Right lobe of liver (tissue), 6 donors: ENCODE results near the gene ST14. TPM values are rescaled to one million over a fixed set of nuclear protein-coding genes. Genes with fewer than 3 reads are reported as not detected.

Experiments
- ATAC-seq, 4 donors: fragments of 200-7000 bp; cut with Tn5 transposase; one replicate each; pipeline ENCODE4 v1.9.1; 2020; ENCODE audit warnings: mild to moderate bottlenecking in 4 of 4, moderate library complexity in 4 of 4
- DNase-seq, 3 donors: peaks; one replicate each; pipeline ENCODE4 v3.0.0-alpha.2; 2020
- H3K27ac ChIP-seq, 3 donors: fragments of 200-600 bp; one replicate each; pipeline ENCODE4 v1.8.0; 2022
- H3K27me3 ChIP-seq, 2 donors: fragments of 200-600 bp; one replicate each; pipeline ENCODE4 v1.8.0; 2022
- H3K36me3 ChIP-seq, 4 donors: fragments of 200-600 bp; sonication (generic) in 1 of 4; one replicate each; pipeline versions ENCODE4 v1.5.1 to v1.8.0; 2017 to 2022; ENCODE audit warnings: control low read depth in 1 of 4
- H3K4me1 ChIP-seq, 4 donors: fragments of 200-600 bp; sonication (generic) in 1 of 4; one replicate each; pipeline versions ENCODE4 v1.5.1 to v1.8.0; 2017 to 2022; ENCODE audit warnings: control low read depth in 1 of 4
- H3K4me3 ChIP-seq, 3 donors: fragments of 200-600 bp; one replicate each; pipeline ENCODE4 v1.8.0; 2022
- H3K9me3 ChIP-seq, 4 donors: fragments of 200-600 bp; sonication (generic) in 1 of 4; one replicate each; pipeline versions ENCODE4 v1.5.1 to v1.8.0; 2017 to 2022; ENCODE audit warnings: control low read depth in 1 of 4
- POLR2A ChIP-seq: fragments of 450-650 bp; IDR thresholded peaks from one replicate; pipeline ENCODE4 v1.6.1; 2017; ENCODE audit warnings: antibody characterized with exemption, mild to moderate bottlenecking
- WGBS: methylation state at CpG from one replicate; pipeline ENCODE4 v1.1.6; 2018; ENCODE audit warnings: low coverage, low lambda C conversion rate; ENCODE audit not compliant: insufficient coverage; ENCODE audit errors: missing lambda C conversion rate; 5-methylcytosine and 5-hydroxymethylcytosine counted together
- intact Hi-C, 2 donors: fragments of 100-400 bp; cut with DNase I; formaldehyde crosslinking; loops; one replicate each; pipeline versions ENCODE4 v1.11.2 to v1.14.1; 2022
- total RNA-seq, 6 experiments: library from RNA; depleted of rRNA in 2 of 6; stranded (reverse); fragments of >200 nt in 2 of 6; fragmentation: NEBNext Ultra II Directional in 3 of 6; extraction: Animal tissue kit (Norgen Biotek cat#: 25700) in 3 of 6; gene quantifications; one replicate each; pipeline versions ENCODE4 v1.1.0 to v1.2.4, GENCODE V29; 2016 to 2023
- TF ChIP-seq, protein P1 (sequence below), 4 donors: fragments of 200-600 bp in 3 of 4; fragments of 450-650 bp in 1 of 4; IDR thresholded peaks; one replicate each; pipeline versions ENCODE4 v1.5.1 to v1.8.0; 2016 to 2022; ENCODE audit warnings: antibody characterized with exemption in 4 of 4, mild to moderate bottlenecking in 2 of 4
- donor health status: DM: no; HTN: yes; CAD: no.
- donor health status: DM: no; HTN: no; CAD: no.
- donor health status: DM: no; HTN: no; CAD: no.
- donor health status: DM: no; HTN: yes; CAD: no.
- donor health status: DM: no; HTN: yes; CAD: no.

Gene ST14
- total RNA-seq, 6 experiments from 2014 or later = 2.5 to 16.7 (median 10.8) TPM

DNA sequence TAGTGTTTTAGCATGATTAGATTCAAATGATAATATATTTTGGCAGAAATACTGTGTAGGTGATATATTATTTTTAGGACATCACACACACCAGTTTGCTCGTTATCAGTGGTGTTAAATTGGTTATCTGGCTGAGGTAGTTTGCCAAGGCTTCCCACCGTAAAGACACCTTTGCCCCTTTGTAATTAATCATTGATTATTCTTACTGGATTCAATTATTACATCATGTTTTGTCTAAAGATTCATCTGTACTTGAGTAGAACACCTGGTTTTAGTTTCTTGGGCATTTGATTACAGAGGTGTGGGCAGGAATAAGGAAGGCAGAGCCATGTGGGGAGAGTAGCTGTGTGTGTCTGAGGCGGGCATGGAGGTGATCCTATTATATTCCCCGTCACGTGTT is 39.5 kb upstream of the ST14 start:
- whole genome bisulfite sequencing = 48% methylated on average over 5 of the region's 5 CpGs
- Histone ChIP-seq H3K4me1 (peaks cover 0 to 52% (median 25%) of the 10 kb centered on the region in 4 donors), H3K36me3 (peaks cover 0 to 17% (median 3%) of the 10 kb centered on the region in 4 donors), H3K4me3 (no peak overlapping the region), H3K9me3 (no peaks in the 10 kb centered on the region), H3K27ac (peak overlapping the region in 1 of 3 donors; percentile 19), H3K27me3 (no peaks in the 10 kb centered on the region)
- ATAC-seq (peak in 1 of 4 donors; percentile 7), DNase-seq (no peak)
- intact Hi-C loops = no loop called here
- no peak for TF ChIP-seq POLR2A
- TF ChIP-seq, protein P1, sequence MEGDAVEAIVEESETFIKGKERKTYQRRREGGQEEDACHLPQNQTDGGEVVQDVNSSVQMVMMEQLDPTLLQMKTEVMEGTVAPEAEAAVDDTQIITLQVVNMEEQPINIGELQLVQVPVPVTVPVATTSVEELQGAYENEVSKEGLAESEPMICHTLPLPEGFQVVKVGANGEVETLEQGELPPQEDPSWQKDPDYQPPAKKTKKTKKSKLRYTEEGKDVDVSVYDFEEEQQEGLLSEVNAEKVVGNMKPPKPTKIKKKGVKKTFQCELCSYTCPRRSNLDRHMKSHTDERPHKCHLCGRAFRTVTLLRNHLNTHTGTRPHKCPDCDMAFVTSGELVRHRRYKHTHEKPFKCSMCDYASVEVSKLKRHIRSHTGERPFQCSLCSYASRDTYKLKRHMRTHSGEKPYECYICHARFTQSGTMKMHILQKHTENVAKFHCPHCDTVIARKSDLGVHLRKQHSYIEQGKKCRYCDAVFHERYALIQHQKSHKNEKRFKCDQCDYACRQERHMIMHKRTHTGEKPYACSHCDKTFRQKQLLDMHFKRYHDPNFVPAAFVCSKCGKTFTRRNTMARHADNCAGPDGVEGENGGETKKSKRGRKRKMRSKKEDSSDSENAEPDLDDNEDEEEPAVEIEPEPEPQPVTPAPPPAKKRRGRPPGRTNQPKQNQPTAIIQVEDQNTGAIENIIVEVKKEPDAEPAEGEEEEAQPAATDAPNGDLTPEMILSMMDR (IDR thresholded peaks at IDR 0.05) = no peak

DNA sequence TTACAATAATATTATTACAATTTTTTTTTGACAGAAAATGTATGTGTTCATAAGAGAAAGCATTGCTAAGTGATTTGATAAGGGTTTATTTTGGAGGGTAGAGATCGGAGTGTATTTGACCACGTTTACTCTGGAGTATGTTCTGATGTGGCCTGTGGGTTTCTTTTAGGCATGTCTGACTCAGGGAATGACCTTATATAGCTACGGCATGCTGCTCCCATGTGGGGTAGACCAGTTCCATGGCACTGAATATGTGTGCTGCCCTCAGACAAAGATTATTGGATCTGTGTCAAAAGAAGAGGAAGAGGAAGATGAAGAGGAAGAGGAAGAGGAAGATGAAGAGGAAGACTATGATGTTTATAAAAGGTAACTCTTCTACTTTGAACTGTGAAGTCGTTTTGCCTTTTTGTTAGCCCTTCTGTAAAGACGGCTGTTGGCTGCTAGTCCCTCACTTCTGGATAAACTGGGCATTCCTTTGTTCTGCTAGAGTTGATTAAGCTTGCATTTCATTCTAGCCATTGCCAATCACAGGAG is 38.1 kb upstream of the ST14 start:
- DNase-seq (no peak), ATAC-seq (no peak)
- Histone ChIP-seq H3K9me3 (no peaks in the 10 kb centered on the region), H3K4me1 (peaks cover 0 to 40% (median 18%) of the 10 kb centered on the region in 4 donors), H3K4me3 (no peak overlapping the region), H3K27ac (no peak overlapping the region), H3K36me3 (peaks cover 0 to 17% (median 3%) of the 10 kb centered on the region in 4 donors), H3K27me3 (no peaks in the 10 kb centered on the region)
- intact Hi-C loops = no loop called here
- 85% methylated on average over 5 of the region's 5 CpGs for WGBS
- TF ChIP-seq, protein P1 (IDR thresholded peaks at IDR 0.05) = no peak

DNA sequence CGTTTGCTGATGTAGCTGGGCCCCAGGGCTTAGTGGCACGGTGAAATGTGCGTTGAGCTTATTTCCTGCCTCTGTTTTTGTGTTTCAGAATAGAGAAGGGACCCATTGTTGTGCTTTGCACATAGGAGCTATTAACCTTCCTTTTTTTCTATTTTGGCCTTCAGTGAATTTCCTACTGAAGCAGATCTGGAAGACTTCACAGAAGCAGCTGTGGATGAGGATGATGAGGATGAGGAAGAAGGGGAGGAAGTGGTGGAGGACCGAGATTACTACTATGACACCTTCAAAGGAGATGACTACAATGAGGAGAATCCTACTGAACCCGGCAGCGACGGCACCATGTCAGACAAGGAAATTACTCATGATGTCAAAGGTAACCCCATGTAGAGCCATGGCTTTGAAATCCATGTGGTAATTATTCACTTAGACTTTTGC is 37.4 kb upstream of the ST14 start:
- peaks cover 0 to 40% (median 18%) of the 10 kb centered on the region in 4 donors for H3K4me1 ChIP-seq
- no peak overlapping the region for H3K4me3 ChIP-seq
- ATAC-seq (no peak), DNase-seq (no peak)
- peaks cover 0 to 17% (median 3%) of the 10 kb centered on the region in 4 donors for H3K36me3 ChIP-seq
- H3K9me3 ChIP-seq = no peaks in the 10 kb centered on the region
- H3K27ac ChIP-seq = no peak overlapping the region
- TF ChIP-seq, protein P1 (IDR thresholded peaks at IDR 0.05) = no peak
- no peak for TF ChIP-seq POLR2A
- H3K27me3 ChIP-seq = no peaks in the 10 kb centered on the region
- WGBS = 49% methylated on average over 7 of the region's 7 CpGs
- intact Hi-C loops = no loop called here

DNA sequence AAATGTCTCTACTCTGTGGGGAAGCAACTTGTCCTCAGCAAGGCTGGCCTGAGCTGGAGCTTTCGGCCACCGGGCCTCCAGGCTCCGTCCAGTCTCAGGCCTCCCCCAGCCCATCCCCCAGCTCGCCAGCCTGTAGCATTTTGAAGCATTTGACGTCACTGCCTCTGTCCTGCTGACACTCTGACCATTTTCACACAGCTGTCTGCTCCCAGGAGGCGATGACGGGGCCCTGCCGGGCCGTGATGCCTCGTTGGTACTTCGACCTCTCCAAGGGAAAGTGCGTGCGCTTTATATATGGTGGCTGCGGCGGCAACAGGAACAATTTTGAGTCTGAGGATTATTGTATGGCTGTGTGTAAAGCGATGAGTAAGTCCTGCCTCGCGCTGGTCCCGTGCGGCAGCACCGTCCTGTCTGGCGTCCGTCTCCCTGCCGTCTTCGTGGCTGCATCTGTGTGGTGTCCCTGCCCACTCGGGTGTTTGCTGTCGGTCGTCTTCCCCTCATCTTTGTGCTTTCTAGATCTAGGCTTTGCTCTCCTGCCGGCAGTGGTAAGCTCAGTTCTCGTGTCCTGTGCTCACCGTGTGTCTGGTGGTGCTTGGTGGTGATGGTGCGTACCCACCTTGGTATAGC is 36.1 kb upstream of the ST14 start:
- 85% methylated on average over 18 of the region's 32 CpGs for WGBS
- H3K36me3 ChIP-seq = peaks cover 0 to 28% (median 4%) of the 10 kb centered on the region in 4 donors
- no peak for DNase-seq
- peak overlapping the region; percentile 9 to 74 (median 54) for H3K27ac ChIP-seq
- no peak for ATAC-seq
- H3K4me1 ChIP-seq = peaks cover 0 to 34% (median 18%) of the 10 kb centered on the region in 4 donors
- intact Hi-C loops = no loop called here
- H3K27me3 ChIP-seq = no peaks in the 10 kb centered on the region
- no peak overlapping the region for H3K4me3 ChIP-seq
- H3K9me3 ChIP-seq = no peaks in the 10 kb centered on the region
- TF ChIP-seq POLR2A = no peak
- TF ChIP-seq, protein P1 (IDR thresholded peaks at IDR 0.05) = no peak
